ENCODE results near the gene HIF1AN.

The HIF1AN gene

GRCh38 chr10:100490531-100490930 is 45.2 kb upstream of the HIF1AN start:
- Histone ChIP-seq H3K4me3 (replicated peaks; ENCODE audit: insufficient read depth, low read length) (no peak overlapping the region), H3K27me3 (ENCODE audit: insufficient read depth, poor library complexity, severe bottlenecking) (no peaks in the 10 kb centered on the region), H3K27ac (replicated peaks) (no peak overlapping the region)
- DNase-seq (ENCODE audit: low read depth in 1 of 2, low spot score in 1 of 2), result no peak
- no peak for TF ChIP-seq POLR2AphosphoS5 (IDR thresholded peaks at IDR 0.05; ENCODE audit: low read depth)

DNA sequence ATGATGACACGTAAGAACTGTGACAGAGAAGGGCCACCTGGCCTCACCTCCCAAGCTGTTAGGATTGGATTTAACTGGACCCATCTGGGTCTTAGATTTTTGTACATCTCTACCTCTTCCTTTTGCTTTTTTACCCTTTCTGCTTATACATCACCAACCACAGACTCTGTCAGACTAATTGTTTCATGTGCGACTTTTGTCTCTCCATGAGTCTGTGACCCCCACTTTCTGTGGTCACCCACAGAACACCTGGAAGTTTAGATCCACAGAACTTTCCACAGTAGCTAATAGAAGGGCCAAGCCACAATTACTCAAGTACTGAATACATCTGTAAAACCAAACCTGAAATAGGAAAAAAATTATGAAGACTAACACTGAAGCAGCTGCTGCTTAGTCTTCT is 39.2 kb upstream of the HIF1AN start:
- H3K27ac ChIP-seq (replicated peaks), result no peak overlapping the region
- TF ChIP-seq REST (IDR thresholded peaks at IDR 0.05; ENCODE audit: insufficient replicate concordance, low read depth), result no peak
- no peak for TF ChIP-seq GABPA (IDR thresholded peaks at IDR 0.05; ENCODE audit: low read depth)
- TF ChIP-seq POLR2AphosphoS5 (IDR thresholded peaks at IDR 0.05; ENCODE audit: low read depth), result no peak
- no peak for TF ChIP-seq SPI1 (IDR thresholded peaks at IDR 0.05; ENCODE audit: borderline replicate concordance, low read depth)
- no peak for TF ChIP-seq CTCF (IDR thresholded peaks at IDR 0.05; ENCODE audit: insufficient read depth, low read length)
- no peak for DNase-seq (ENCODE audit: low read depth in 1 of 2, low spot score in 1 of 2)
- H3K27me3 ChIP-seq (ENCODE audit: insufficient read depth, poor library complexity, severe bottlenecking), result no peaks in the 10 kb centered on the region
- no peak overlapping the region for H3K4me3 ChIP-seq (replicated peaks; ENCODE audit: insufficient read depth, low read length)

DNA sequence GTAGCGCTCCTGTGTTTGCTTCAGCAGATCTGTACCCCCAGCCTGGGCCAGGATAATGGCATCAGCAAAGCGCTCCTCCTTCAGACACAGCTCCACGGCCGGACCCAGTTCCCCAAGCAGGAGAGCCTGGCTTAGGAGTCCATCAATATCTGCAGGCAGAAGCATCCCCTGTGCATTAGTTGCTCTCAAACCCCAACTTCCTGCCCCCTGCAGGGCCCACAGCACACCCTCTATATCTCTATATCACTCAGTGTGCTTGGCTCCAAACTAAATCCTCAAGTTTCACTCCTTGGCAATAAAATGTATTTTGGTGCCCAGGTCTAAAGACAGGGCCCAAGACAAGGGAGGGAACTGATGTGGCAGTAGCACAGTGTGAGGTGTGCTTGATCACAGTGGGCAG is 37.7 kb upstream of the HIF1AN start:
- H3K4me3 ChIP-seq (replicated peaks; ENCODE audit: insufficient read depth, low read length), result no peak overlapping the region
- DNase-seq (ENCODE audit: low read depth in 1 of 2, low spot score in 1 of 2), result no peak
- no peaks in the 10 kb centered on the region for H3K27me3 ChIP-seq (ENCODE audit: insufficient read depth, poor library complexity, severe bottlenecking)
- no peak overlapping the region for H3K27ac ChIP-seq (replicated peaks)
- no peak for TF ChIP-seq SPI1 (IDR thresholded peaks at IDR 0.05; ENCODE audit: borderline replicate concordance, low read depth)
- TF ChIP-seq REST (IDR thresholded peaks at IDR 0.05; ENCODE audit: insufficient replicate concordance, low read depth), result no peak
- no peak for TF ChIP-seq POLR2AphosphoS5 (IDR thresholded peaks at IDR 0.05; ENCODE audit: low read depth)
- TF ChIP-seq CTCF (IDR thresholded peaks at IDR 0.05; ENCODE audit: insufficient read depth, low read length), result no peak
- TF ChIP-seq GABPA (IDR thresholded peaks at IDR 0.05; ENCODE audit: low read depth), result no peak

GRCh38 chr10:100501423-100501822 is 34.3 kb upstream of the HIF1AN start:
- H3K27ac ChIP-seq (replicated peaks), result no peak overlapping the region
- TF ChIP-seq GABPA (IDR thresholded peaks at IDR 0.05; ENCODE audit: low read depth) (no peak), CTCF (IDR thresholded peaks at IDR 0.05; ENCODE audit: insufficient read depth, low read length) (no peak), REST (IDR thresholded peaks at IDR 0.05; ENCODE audit: insufficient replicate concordance, low read depth) (no peak), SPI1 (IDR thresholded peaks at IDR 0.05; ENCODE audit: borderline replicate concordance, low read depth) (no peak), POLR2AphosphoS5 (IDR thresholded peaks at IDR 0.05; ENCODE audit: low read depth) (no peak)
- no peak for DNase-seq (ENCODE audit: low read depth in 1 of 2, low spot score in 1 of 2)
- H3K27me3 ChIP-seq (ENCODE audit: insufficient read depth, poor library complexity, severe bottlenecking), result no peaks in the 10 kb centered on the region
- H3K4me3 ChIP-seq (replicated peaks; ENCODE audit: insufficient read depth, low read length), result no peak overlapping the region

Data from HL-60 (cell line).